Measurements from ENCODE around the gene PPP1CA. TPM values are rescaled to one million over a fixed set of nuclear protein-coding genes. Genes with fewer than 3 reads are reported as not detected.

Gene PPP1CA
- total RNA-seq, 1 experiment from 2014 or later, result 384 TPM

GRCh38 chr11:67375320-67376055, 26.2 kb downstream of the PPP1CA start:
- intact Hi-C loops (cut with micrococcal nuclease; ENCODE audit: unreplicated experiment), result no loop called here
- peaks cover 40% of the 10 kb centered on the region for H3K4me1 ChIP-seq
- Mint-ChIP-seq H3K27ac (ENCODE audit: unreplicated experiment) (no peak overlapping the region), H3K9me3 (ENCODE audit: unreplicated experiment) (no peaks in the 10 kb centered on the region), H3K27me3 (ENCODE audit: insufficient read depth, unreplicated experiment) (no peaks in the 10 kb centered on the region), H3K4me3 (ENCODE audit: unreplicated experiment) (no peak overlapping the region), H3K4me1 (ENCODE audit: low read depth, unreplicated experiment) (no peaks in the 10 kb centered on the region), H3K36me3 (ENCODE audit: insufficient read depth, unreplicated experiment) (peaks cover 8% of the 10 kb centered on the region)
- DNase-seq, result no peak
- H3K4me3 ChIP-seq (ENCODE audit: low read depth, low read length), result no peak overlapping the region
- BruUV-seq (replicated peaks), result no TSS peak
- POLR2A ChIA-PET, result interaction anchor here (0.6 to 1.1 kb wide), 3 partner anchors 16 to 106 kb away, joined by 3 to 13 read pairs (median 7); partner anchors contain the start of gene RAD9A
- no peaks in the 10 kb centered on the region for H3K9me3 ChIP-seq
- no peaks in the 10 kb centered on the region for H3K27me3 ChIP-seq (replicated peaks; ENCODE audit: control insufficient read depth, insufficient read depth, low read length)
- H3K36me3 ChIP-seq (ENCODE audit: control insufficient read depth, insufficient read depth, low read length), result no peaks in the 10 kb centered on the region
- TF ChIP-seq CTCF (IDR thresholded peaks at IDR 0.05; ENCODE audit: insufficient read depth in 1 of 2, low read depth in 1 of 2, low read length in 1 of 2, severe bottlenecking in 1 of 2, unreplicated experiment in 1 of 2), result no peak
- CTCF ChIA-PET, result interaction anchor here (0.7 to 21.4 kb wide), 4 partner anchors 14 to 178 kb away, joined by 3 to 775 read pairs (median 6); partner anchors contain the start of gene POLD4

- ChIA-PET POLR2A (interaction anchor here (0.6 to 2.1 kb wide), 14 partner anchors 17 to 936 kb away, joined by 3 to 31 read pairs (median 7); partner anchors contain the start of genes GRK2, POLD4, PPP1CA and RAD9A), CTCF (interaction anchor here (0.7 to 21.4 kb wide), 14 partner anchors 8 to 177 kb away, joined by 3 to 775 read pairs (median 10); partner anchors contain the start of genes AIP, POLD4, PPP1CA and RAD9A)
- Mint-ChIP-seq H3K4me3 (ENCODE audit: unreplicated experiment) (peak overlapping the region; percentile 95), H3K36me3 (ENCODE audit: insufficient read depth, unreplicated experiment) (peaks cover 8% of the 10 kb centered on the region), H3K9me3 (ENCODE audit: unreplicated experiment) (no peaks in the 10 kb centered on the region), H3K4me1 (ENCODE audit: low read depth, unreplicated experiment) (no peaks in the 10 kb centered on the region), H3K27me3 (ENCODE audit: insufficient read depth, unreplicated experiment) (no peaks in the 10 kb centered on the region), H3K27ac (ENCODE audit: unreplicated experiment) (peak overlapping the region; percentile 83)
- peak overlapping the region; percentile 86 for H3K4me3 ChIP-seq (ENCODE audit: low read depth, low read length)
- TF ChIP-seq CTCF (IDR thresholded peaks at IDR 0.05; ENCODE audit: insufficient read depth in 1 of 2, low read depth in 1 of 2, low read length in 1 of 2, severe bottlenecking in 1 of 2, unreplicated experiment in 1 of 2), result no peak
- intact Hi-C loops (cut with micrococcal nuclease; ENCODE audit: unreplicated experiment), result loop anchor here (1.0 kb wide), 3 partner anchors 17 to 28 kb away; no protein-coding TSS in a partner anchor
- H3K36me3 ChIP-seq (ENCODE audit: control insufficient read depth, insufficient read depth, low read length), result no peaks in the 10 kb centered on the region
- no peaks in the 10 kb centered on the region for H3K9me3 ChIP-seq
- no peaks in the 10 kb centered on the region for H3K27me3 ChIP-seq (replicated peaks; ENCODE audit: control insufficient read depth, insufficient read depth, low read length)
- peaks cover 38% of the 10 kb centered on the region for H3K4me1 ChIP-seq
- BruUV-seq (replicated peaks), result TSS peak; percentile 82
- no peak for DNase-seq
Observed at GRCh38 chr11:67374571-67375281, 26.9 kb downstream of the PPP1CA start.

All from Caco-2 (cell line).